HG03025 (cell line): ENCODE results near the gene GNAI2.
"Not testable (repeated sequence)": the region's sequence is repeated elsewhere in the genome, so short reads cannot be mapped to it uniquely, and the experiment has no call there.

Source experiments
- ATAC-seq: cut with Tn5 transposase; IDR thresholded peaks from one replicate; pipeline ENCODE4 v1.9.1; 2021; ENCODE audit warnings: mild to moderate bottlenecking, moderate library complexity; ENCODE audit not compliant: unreplicated experiment, low FRiP score

Gene GNAI2

DNA sequence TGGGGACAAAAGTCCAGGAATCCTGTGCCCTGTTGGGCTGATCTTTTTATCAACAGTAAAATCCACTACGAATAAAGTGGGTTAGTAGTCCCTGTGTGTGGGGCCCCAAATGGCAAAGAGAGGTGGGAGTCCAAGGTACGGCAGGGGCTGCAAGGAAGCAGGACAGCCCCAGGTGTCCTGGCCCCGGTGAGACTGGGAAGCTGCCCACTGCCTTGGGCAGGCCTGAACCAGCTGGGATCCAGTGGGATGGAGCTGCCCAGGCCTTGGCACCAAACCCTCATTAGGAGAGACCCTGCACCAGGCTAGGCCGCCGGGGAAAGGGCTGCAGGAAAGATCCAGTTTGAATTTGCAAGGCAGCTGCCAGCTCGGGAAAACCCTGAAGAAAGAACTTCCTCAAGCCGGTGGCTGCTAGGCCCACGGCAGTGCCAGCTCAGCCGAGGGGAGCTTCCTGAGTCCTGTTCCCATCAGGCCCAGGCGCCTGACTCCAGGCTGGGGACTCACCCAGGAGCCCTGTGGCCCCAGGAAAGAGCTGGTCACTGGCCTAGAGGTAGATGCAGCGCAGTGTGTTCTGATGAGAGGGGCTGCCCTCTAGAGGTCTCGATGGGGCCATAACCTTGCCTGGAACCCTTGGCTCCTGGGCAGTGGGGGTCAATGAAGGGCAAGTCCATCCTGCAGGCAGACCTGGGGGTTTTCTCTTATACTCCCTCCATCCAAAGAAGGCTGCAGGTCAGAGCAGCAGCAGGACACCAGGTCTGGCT, 14.4 kb upstream of the GNAI2 start:
- no peak for ATAC-seq

GRCh38 chr3:50222169-50222528, 13.9 kb upstream of the GNAI2 start:
- ATAC-seq: no peak

DNA sequence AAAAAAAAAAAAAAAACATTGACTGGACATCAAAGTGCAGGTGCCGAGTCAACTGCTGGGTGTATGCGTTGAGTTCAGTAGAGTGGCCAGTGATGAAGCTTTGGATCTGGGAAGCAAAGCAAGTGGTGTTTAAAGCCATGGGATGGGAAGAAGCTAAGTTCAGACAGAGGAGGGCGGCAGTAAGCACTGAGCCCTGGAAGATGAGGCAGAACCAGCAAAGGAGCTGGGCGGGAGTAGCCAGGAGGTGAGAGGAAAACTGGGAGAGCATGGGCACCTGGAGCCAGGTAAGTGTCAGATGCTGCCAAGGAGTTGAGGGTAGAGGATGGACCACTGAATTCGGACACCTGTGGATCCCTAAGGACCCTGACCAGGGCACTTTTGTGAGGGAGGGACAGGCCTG, 11.4 kb upstream of the GNAI2 start:
- ATAC-seq: no peak

DNA sequence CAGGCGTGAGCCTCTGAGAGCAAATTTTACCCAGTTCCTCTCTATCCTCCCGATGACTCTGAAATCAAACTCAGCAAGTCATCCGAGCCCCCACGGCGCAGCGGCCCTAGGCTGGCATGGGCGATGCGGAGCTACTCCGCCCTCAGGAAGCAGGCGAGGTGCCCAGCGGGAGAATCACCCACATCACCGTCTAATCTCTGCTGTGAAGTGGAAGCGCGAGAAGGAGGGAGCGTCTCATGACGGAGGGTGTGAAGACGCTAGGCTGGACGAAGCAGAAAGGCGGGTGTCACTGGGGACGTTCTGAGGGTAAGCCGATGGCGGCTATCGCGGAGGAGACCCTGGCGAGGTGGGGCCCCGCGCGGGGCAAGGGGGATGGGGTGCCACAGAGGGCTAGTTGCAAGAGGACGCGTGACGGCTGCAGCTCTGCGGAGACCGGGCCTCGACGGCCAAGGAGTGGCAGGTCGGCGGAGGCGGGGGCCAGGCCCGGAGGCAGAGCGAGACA, 9.1 kb upstream of the GNAI2 start:
- peak; percentile 17 for ATAC-seq

- ATAC-seq: peak; percentile 69
Observed at GRCh38 chr3:50227390-50228183, 8.4 kb upstream of the GNAI2 start.

DNA sequence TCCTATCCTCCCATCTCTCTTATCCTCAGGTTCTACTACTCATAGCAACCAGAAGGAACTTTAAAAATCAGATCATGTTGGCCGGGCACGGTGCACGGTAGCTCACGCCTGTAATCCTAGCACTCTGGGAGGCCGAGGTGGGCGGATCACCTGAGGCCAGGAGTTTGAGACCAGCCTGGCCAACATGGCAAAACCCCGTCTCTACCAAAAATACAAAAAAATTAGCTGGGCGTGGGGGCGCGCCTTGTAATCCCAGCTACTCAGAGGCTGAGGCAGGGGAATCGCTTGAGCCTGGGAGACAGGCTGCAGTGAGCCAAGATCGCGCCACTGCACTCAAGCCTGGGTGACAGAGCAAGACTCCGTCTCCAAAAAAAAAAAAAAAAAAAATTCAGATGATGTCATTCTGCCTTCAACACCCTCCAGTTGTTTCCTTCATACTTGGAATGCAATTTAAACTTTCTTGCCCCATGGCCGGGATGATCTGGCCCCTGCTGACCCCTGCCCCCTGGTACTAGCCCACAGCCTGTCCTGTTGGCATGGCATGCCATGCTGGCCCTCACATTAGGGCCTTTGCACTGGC, 7.7 kb upstream of the GNAI2 start:
- ATAC-seq: not testable (repeated sequence)

DNA sequence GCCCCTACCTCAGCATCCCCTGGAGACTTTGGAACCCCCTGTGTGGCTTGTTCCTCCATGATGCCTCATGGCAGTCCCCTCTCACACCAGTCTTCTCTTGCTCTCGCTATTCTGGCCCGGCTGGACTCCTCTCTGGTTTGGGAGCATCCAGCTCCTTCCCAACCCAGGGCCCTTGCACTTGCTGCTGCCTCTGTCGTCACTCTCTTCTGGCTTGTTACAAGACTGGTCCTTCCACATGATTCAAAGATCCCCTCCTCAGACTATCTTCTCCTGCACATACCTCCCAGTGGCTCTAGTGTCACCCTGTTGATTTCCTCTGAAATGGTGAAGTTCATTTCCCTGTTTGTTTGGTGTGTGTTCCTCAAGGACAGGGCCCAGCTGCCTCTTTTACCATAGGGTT, 6.5 kb upstream of the GNAI2 start:
- ATAC-seq: no peak

DNA sequence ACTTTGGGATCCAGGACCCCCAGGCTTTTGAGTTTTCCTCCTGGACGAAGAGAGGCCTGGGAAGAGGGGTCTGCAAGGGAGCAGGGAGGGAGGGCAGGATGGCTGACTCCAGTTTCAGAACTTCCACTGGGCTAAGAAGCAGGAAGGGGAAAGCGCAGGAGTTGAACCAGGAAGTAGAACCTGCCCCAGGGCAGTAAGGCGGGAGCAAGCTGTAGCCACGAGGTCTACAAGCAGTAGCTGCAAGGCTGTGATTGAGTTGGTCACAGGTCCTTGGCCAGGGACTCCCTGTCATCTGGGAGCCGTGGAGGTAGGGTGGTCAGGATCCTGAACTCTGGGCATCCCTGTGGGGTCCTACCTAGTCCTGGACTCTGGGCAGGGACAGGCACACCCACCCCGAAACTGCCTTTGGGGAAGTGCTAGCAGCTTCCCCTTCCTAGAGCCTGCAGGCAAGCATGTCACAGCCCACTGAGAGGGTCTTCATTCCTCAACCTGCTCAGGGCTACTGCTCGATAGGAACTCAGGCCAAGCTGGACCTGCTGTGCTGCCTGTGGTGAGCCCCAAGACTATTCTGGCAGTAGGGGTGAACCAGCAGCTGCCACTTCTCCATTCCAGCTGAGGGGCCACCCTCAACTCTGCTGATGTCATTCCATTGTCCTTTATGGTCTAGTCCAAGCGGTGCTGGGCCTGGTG, 5.8 kb upstream of the GNAI2 start:
- no peak for ATAC-seq

DNA sequence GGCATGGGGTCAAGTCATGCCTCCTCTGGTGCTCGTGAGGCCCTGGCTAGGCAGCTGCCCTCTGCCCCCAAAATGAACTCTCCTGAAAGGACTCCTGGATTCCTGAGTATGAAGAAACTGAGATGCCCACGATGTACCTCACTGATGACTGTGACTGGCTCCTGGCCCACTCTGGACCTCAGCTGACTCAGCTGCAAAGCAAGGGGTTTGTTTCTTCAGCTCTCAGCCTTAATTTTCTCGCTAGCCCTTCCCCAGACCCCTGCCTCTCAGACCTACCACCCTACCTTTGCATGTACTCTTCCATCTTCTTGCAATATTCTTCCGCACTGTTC, 5.2 kb upstream of the GNAI2 start:
- no peak for ATAC-seq

- ATAC-seq: no peak
Observed at GRCh38 chr3:50231581-50231980, 4.4 kb upstream of the GNAI2 start.

DNA sequence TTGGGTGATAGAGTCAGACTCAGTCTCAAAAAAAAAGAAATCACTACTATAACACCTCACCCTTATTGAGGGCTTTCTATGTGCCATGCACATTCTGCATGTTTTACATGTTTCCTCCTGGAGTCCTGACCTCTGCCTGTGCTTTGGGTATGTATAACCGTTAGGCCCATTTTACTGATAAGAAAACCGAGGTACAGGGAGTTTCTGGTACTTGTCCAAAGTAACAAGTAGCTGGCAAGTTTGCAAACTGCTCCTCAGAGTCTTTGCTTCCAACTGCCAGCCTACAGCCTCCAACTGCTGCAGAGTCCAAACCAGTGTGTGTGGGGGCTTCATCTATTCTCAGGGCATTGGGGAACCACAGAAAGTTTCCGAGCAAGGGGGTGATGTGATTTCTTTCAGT, 3.7 kb upstream of the GNAI2 start:
- no peak for ATAC-seq

DNA sequence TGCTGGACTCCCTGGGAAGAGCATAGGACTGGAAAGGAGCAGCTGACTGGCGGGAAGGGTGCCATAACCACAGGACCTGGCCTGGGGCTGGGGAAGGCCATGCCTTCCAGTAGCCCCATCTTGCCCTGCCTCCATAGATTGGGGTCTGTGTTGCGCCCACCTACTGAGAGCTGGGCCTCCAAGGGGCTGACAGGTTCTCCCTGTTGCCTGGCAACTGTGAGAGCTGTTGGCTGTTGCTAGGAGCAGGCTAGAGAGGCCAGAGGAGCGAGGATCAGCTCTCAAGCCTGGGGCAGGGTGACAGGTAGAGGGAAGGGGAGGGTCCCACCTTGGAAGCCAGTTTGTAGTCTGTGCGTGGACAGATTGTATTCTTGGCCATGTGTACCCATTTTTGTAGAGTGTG, 2.8 kb upstream of the GNAI2 start:
- no peak for ATAC-seq

DNA sequence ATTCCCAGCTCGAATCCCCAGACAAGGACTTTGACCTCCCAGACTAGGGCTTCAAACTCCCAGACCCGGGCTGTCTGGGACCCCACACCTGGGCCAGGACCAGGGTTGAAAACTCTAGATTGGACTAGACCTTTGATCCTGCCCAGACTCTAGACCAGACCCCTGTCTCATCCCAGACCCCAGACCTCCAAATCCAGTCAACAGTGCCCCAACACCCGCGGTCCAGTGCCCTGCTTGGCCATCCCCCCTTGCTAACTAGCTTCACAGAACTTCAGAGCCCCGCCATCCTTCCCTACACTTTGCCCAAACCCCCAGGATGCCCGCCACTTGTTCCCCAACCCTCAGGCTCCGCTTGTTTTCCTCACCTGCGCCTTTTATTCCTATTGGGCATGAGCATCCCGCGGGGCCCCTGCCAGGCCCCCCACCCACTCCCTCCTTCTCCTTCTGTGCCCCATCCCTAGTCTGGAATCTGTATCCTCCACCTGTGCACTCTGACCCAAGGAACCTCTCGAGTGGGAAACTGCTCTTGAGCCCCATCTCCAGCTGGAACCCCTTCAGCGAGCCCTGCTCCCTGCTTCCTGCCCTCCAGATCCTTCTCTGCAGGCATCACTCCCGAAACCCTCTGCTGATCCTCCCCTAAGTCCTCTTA, 604 bp downstream of the GNAI2 start:
- ATAC-seq: no peak

GRCh38 chr3:50237133-50237651, 1.2 kb downstream of the GNAI2 start:
- no peak for ATAC-seq

GRCh38 chr3:50237754-50238548, 1.9 kb downstream of the GNAI2 start:
- no peak for ATAC-seq

- no peak for ATAC-seq
Observed at GRCh38 chr3:50238549-50239026, 2.6 kb downstream of the GNAI2 start.

- no peak for ATAC-seq
Observed at GRCh38 chr3:50239649-50240048, 3.6 kb downstream of the GNAI2 start.

DNA sequence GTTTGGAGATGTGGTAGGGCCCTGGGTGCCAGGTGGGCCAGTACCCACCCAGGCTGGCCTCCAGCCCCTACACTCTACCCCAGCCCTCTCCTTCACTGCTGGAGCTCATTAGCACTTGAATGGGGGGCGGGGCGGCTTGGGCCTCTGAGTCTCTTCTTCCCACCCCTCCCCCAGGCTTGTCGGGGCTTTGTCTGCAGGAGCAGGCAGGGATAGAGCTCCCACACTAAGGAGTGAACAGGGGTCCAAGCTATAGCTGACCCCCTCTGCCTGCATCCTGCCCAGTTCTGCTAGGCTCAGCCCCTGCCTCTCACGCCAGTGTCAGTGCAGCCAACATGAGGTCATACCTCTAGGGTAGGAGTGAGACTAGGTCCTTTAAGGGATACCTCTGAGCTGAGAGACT, 5.2 kb downstream of the GNAI2 start:
- no peak for ATAC-seq

GRCh38 chr3:50241713-50242380, 5.8 kb downstream of the GNAI2 start:
- ATAC-seq: no peak
